HG02610 (cell line): ENCODE results near the gene ADGRA3.

Experiments
- ATAC-seq: cut with Tn5 transposase; IDR thresholded peaks from one replicate; pipeline ENCODE4 v1.9.1; 2021; ENCODE audit warnings: mild to moderate bottlenecking, moderate library complexity; ENCODE audit not compliant: unreplicated experiment

ADGRA3 gene

DNA sequence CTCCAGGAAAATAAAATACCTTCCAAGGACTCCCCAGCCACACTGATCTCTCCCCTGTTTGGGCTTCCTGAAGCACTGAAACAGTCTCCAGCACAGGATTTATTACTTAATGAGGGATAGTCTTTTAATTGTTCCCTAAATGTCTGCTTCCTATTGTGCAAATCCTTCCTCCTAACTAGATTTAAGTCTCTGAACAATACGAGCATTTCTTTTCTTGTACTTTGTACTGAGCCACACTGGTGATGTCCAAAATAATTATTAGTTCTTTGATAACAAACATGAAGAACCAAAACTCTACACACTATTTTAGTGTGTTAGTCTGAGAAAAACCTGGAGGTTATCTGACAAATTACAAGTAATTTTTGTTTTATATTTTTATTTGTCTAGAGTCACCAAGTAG, 5.1 kb downstream of the ADGRA3 start:
- no peak for ATAC-seq

DNA sequence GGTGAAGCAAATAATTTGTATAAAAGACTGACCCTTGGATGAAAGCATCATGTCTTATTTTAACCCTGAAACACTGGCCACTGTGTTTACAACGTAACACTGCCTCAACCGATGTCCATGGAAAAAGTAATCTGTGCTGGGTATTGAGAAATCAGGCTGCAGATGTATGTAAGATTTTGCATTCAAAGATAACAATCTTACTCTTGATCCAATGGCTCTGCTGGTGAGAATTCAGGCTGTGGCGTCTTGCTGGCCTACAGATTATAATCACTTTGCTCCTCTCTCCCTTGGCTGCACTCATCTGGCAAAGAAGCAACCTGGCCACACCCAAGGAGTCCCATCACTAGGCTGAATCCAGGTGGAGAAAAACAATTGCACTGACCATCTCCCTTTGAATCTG, 7.5 kb downstream of the ADGRA3 start:
- no peak for ATAC-seq

DNA sequence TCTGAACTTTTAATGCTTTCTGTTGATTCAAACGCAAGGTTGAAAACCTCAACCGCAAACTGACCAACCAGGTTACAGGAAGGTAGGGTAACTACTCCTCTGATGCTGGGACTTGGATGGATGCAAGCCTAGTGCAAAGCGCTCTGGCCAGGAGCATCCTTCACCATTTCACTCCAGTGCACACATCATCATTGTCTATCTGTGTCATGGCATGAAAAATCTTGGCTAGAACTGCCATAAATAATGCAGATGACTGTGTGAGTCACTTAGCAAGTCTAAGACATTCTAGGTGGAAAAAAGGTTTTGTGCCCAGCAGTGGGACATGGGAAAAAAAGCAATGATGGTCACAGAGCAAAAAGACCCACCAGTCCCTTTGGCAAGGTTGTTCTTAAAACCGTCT, 10.9 kb downstream of the ADGRA3 start:
- ATAC-seq, result no peak

DNA sequence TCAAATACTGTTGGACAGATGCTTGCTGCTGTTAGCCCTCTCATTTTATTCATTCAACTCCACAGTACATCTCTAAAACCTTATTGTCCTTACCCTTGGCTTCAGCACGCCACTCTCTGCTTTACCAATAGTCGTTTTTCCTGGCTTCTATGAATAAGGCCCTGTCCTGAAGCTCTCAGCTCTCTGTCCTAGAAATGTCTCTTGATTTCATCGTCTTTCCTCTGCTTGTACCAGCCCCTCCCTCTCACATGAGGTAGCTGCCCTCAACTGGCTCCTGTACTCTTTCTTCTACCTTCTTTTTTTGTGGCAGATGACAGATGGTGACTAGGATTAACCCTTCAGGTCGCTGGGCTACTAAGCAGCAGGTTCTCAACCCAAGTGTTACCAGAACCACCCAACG, 11.4 kb downstream of the ADGRA3 start:
- no peak for ATAC-seq

DNA sequence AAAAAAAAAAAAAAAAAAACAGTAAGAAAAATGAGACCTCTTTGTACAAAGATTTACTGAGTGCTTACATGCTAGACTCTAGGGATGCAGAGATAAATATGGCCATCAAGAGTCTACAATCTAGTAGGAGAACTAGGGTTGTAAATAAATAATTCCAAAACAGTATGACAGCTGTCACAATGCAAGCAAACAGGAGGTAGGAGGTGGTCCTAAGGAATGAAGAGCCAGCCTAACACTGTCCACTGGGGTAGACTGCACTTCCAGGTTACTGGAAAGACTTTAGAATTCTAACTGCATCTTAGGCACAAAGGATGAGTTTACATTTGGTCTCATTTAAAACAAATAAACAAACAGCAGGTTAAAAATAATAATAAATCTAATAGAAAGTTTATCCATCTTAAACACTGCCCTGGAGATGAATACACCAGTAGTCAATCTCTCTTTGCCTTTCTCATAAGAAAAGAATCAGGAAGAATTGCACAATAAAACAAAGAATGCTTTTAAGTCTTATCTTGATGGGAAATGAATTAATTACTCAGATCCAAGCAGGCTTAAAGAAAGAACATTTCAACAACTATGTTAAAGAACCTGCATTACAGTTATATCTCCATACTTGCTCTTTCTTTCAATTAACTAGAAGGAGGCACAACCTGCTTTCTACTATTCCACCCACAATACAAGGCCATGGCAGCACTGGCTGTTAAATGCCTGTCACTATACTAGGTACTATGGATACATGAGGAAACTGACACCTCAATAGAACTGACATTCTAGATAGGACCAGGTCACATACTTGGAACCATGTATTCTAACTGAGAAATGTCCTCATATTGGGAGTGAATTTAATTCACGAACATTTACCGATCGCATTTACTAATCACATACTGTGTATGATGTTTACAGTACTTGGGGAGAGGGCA, 12.7 kb downstream of the ADGRA3 start:
- ATAC-seq, result no peak

DNA sequence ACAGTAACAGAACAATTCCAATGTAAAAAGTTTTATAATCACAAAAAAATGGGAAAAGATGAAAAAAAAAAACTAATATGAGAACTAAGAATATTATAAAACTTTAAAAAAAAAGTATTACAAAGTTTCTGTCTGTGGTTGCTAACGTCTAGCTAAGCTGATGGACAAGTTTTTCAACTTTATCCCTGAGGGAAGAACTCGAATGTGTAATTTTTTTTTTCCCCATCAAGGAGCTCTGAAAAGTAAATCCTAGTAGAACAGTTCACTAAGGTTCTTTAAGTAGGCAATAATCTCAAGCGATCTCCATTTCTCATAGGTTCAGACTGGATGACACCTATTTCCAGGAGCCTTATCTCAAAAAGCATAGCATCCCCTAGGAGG, 14.2 kb downstream of the ADGRA3 start:
- no peak for ATAC-seq

DNA sequence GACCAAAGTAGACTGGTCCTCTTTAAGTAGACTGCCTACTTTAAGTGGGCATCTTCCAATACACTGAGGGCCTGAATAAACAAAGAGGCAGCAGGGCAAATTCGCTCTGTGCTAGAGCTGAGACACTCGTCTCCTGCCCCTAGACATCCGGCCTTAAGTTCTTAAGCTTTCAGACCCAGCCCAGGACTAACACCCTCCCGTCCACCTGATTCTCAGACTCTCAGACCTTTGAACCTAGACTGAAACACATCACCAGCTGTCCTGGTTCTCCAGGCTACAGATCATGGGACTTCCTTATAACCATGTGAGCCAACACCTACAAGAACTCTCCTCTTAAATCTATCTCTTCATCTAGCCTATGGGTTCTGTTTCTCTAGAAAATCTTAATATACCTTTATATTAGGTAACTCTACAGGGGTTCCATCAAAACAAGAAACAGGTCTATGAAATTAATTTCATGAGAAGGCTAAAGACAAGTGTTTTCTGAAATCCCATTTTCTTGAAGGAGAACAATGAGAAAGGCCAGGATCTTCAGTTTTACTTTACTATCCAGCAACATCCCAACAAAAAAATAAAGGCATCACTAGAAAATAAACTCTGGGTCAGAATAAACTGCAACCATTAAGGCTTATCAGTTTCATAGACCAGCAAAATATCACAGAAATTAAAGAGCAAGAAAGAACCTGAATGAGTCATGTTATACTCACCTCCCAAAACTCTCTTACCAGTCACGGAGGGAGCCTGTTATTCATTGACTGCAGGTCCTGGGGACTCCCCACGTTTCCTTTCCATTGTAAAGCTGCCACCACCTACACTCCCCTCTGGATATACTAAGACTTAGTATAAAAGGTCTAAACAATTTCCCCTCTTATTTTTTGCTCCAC, 14.8 kb downstream of the ADGRA3 start:
- ATAC-seq, result no peak

DNA sequence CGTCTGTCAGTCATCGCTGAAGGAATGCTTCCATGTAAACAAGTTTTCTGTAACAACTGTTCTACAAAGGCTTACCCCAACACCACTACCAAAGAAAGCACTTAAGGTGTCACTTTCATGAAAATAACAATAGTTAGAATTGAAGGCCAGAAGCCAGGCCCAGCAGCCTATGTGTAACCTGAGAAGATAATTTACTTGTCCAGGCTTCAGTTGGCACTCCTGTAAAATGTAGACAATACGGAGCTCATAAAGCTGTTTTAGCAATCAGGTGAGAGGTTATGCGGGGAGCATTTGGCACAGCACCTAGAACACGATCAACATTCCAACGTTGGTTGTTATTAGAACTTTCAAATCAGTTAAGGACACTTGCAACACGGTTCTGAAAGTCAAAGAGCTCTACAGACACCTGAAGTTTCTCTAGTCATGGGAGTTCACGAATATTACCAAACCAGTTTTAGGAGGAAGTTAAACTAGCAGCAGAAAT, 15.7 kb downstream of the ADGRA3 start:
- ATAC-seq, result no peak

DNA sequence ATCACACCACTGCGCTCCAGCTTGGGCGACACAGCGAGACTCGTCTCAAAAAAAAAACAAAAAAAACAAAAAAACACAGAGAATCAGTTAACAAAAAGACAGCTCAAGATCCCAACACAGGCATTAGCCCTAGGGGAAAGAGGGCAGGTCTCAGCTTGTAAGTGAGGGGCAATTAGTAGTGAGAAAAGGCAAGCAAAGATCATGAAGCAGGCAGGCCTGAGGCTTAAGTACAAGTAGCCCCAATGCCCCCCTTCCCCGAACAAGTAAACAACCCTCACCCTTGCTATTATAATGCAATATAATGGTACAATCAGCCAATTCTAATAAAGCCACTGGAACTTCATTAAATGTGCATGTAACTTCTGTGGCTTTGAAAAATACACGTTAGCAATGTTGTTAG, 17.0 kb downstream of the ADGRA3 start:
- ATAC-seq, result no peak

DNA sequence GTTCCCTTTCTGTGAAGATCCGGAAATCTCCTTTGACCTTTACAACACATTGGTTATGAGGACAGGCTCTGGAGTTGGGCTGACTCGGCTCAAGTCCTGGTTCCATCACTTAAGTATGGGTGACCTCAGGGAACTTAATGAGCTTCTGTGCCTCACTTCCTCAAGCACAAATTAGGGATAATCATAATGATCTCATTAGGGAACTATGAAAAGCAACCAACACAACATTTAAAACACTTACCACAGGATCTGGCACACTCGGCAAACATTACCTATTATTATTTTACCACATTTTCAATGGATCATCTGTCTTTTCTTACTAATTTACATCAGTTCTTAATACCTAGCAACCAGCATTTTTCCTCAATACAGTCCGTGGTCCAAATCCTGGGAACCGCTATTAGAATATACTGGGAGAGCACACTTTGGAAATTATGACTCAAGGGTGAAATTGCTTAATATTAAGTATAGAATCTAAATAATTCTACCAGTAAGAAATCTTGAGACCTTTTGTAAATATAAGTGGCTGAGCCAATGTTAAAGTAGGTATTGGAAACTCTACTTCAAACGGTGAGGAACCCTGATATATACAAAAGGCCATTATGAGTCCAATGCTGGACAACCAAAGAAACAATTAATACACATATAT, 19.6 kb downstream of the ADGRA3 start:
- ATAC-seq, result no peak

DNA sequence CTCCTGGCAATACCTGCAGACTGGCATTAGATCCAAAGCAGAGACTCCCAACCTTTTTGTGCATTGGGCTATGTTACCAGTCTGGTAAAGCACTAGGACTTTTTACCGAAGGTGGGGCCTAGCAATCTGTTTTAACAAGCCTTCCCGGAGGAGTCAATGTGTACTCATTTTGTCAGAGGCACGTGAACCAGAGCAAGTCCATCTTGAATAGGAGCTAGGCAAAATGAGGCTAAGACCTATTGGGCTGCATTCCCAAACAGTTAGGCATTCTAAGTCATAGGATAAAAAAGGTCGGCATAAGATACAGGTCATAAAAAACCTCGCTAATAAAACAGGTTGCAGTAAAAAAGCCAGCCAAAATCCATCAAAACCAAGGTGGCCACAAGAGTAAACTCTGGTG, 22.3 kb downstream of the ADGRA3 start:
- no peak for ATAC-seq

DNA sequence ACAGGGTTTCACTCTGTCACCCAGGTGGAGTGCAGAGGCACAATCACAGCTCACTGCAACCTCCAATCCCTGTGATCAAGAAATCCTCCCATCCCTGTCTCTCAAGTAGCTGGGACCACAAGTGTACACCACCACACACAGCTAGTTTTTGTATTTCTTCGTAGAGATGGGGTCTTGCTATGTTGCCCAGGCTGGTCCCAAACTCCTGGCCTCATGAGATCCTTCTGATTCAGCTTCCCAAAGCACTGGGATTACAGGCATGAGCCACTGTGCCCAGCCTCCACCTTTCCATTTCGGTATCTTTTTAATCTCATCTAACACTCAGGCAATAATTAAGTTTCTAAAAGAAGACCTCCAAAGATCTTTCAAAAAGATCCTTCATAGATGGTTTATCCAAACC, 22.9 kb downstream of the ADGRA3 start:
- no peak for ATAC-seq

DNA sequence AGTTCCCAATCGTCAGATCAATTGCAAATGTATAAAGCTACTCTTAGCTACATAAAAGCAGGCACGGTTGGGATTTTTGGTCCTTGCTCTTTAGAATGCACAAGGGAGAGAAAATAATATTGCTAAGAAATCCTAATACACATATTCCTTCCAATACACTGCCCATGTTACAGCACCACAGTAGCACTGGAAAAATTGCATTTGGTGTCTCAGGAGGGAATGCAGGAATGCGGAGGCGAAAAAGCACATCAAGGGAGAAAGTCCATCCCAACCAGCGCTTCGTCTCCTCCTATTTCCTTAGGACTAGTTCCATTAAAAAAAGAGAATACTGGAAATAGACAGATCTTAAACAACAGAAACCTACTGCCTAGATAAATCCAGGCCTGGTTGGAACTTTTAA, 23.9 kb downstream of the ADGRA3 start:
- ATAC-seq, result no peak

DNA sequence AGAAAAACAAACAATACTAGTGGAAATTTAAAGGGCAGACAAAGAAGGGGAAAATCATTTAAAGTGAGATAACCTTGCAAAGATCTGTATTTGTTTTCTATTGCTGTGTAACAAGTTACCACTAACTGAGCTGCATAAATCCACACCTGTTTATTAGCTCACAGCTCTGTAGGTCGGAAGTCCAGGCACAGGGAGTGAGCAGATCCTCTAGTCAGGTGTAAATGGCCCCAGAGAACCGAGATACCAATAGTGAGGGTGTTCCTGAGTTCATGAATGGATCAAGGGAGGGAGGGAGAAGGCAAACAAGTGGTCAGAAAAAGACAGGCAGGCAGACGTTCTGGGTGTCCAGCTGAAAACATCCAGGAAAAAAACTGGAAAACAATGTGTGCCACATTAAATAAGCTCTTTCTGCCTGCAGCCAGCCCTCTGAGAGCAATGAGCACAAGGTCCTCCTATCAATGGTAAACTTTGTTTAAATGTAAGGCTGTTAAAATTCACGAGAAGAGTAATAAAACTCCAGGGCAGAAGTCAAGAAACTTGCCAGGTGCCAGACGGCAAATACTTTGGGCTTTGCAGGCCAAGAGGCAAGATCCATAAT, 25.0 kb downstream of the ADGRA3 start:
- no peak for ATAC-seq

DNA sequence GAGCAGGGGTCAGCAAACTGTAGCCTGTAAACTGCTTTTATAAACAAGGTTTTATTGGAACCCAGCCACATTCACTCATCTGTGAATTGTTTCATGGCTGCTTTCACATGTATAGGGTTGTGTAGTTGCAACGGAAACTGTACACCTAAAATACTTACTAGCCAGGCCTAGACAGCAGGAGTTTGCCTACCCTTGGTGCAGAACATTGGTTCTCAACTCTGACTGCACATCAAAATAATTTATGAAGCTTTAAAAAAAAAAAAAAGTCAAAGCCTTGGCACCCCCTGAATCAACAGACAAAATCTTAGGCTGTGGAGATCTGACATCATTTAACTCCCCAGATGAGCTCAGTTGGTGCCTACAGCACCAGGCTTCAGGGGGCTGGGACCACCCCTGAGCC, 27.8 kb downstream of the ADGRA3 start:
- ATAC-seq, result no peak

DNA sequence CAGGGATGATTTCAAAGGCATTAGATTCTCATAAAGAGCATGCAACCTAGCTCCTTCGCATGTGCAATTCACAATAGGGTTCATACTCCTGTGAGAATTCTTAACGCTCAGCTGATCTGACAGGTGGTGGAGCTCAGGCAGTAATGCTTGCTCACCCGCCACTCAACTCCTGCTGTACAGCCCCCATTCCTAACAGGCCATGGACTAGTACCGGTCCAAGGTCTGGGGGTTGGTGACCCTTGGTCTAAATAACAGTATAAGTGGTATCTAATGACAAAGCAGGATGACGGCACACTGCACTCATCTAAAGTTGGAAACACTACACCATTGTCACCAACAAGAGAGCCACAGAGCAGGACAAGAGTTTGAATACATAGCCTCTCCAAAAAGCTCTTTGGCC, 28.5 kb downstream of the ADGRA3 start:
- ATAC-seq, result no peak

DNA sequence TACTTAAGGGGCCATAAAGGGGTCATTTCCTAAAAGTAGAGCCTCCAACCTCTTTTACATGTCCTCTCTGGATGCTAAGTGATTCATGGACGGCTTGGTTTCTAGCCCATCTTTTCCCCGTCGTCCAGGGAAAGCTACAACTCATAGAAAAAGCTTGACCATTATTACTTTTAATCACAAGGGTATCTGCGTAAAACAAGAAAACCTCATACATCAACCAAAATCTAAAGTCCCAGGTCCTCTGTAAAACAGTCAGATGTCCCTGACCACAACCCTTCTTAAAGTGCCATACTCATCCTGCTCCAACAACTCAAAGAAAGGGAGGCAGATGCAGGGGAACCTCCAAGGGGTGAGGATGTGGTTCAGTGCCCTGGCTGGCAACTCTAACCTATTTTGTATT, 29.6 kb downstream of the ADGRA3 start:
- no peak for ATAC-seq

DNA sequence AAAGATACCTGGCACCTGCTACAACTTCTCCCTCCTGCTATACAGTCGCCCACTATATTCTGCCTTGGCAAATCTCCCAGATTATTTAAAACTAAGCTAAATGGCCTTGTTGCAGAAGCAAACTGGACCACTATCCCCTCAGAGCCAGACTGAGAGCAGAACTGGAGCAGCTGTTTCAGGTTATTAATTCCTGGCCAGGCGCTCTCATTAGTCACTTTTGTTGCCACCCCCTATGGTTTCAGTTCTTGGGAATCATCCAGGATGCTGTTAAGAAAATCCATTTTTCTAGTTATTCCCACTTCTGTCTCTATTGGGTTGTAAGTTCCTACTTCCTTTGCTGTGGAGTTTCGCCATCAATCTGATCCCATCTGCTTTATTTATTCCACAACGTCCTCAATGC, 30.1 kb downstream of the ADGRA3 start:
- no peak for ATAC-seq

DNA sequence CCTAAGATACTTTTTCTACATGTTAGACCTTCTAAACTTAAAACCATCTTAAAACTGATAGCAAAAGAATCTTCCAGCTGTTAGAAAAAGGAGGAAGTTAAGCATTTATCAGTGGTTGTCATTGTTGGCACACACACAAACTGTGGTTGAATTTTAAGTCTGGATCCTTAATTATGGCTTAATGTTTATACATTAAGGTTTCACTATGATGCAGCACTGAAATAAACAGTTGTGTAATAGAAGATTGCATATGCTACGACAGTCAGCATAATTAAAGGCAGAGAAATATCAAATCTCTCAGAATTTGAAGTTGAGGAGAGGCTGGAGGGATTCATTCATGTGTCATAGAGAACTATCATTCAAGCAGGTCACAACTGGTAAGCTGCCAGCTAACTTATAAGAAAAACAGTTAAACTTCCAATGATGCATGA, 32.3 kb downstream of the ADGRA3 start:
- ATAC-seq, result no peak

DNA sequence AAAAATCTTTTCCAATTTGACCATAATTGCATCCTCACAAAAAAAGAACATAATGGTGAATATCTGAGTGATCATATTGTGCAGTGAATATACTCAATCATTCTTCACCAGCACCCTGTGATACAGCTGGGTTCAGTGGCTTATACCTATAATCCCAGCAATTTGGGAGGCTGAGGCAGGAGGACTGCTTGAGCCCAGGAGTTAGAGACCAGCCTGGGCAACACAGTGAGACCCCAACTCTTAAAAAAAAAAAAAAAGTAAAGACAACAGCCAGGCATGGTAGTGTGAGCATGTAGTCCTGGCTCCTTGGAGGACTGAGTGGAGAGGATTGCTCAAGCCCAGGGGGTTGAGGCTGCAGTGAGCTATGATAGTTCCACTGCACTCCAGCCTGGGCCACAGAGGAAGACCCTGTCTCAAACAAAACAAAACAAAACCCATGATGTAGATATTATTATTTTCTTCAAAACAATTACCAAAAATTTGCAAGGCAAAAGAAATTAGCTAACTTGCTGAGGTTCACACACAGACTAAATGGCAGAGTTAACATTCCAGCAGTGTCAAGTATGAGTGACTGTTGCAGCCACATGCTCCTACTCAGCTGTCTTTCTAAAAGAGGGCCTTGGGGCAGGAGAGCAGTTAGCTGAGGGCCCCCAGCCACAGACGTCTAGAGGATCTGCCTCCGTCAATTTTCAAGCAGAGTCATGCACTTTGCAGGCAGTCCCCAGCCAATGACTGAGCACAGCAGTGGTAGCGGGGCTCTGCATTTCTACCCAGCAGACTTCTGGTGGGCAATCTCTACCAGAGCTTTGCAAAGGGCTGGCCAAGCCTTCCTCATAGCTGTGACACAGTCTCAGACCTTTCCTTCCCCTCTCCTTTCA, 33.4 kb downstream of the ADGRA3 start:
- ATAC-seq, result no peak
